ENCODE measurements around the gene TACC2. TPM values are rescaled to one million over a fixed set of nuclear protein-coding genes. Genes with fewer than 3 reads are reported as not detected.

The TACC2 gene
- total RNA-seq, 1 donor from 2014 or later = 22.0 TPM

DNA sequence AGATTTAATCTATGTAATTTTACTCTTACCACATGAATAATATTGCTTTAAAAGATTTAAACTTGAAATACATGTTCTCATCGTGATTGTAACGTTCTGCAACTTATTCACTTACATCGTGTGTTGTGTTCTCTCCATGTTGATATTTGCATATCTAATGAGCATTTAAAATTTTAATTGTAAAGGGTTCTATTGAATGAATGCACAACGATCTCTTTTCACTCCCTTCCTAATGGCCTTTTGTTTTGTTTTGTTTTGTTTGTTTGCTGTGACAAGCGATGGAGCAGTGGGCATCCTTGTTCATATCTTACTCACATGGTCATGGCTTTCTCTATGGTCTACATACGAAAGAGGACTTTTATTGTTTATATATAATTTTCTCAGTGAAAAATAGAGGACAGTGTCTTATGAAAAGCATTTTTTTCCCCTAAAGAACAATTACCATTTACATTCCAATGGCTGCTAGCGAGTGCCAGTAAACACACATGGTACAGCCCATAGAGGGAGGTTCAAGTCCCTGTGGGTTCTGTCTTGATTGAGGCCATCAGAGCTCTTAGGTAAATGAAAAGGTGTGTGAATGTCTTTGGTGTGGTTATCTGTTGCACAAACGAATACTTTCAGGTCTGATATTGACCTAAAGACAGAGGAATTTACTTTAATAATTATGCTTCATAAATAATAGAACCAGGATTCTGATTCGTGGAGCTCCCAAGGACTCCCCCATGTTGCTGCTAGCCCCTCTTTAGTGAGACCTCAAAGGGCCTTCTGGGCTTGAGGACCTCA lies 314.5 kb downstream of the TACC2 start:
- no peak overlapping the region for H2AFZ ChIP-seq (ENCODE audit: low read depth, low read length)
- TF ChIP-seq CTCF (IDR thresholded peaks at IDR 0.05; ENCODE audit: insufficient read depth, low read depth, low read length) (no peak), EZH2 (IDR thresholded peaks at IDR 0.05; ENCODE audit: insufficient read depth, low read length) (no peak)
- H3K36me3 ChIP-seq (ENCODE audit: insufficient read depth, low read length) = no peaks in the 10 kb centered on the region
- H3K4me2 ChIP-seq (ENCODE audit: low read length) = no peak overlapping the region
- no peaks in the 10 kb centered on the region for H3K79me2 ChIP-seq (ENCODE audit: insufficient read depth, low read length)
- no peak for FAIRE-seq
- no peaks in the 10 kb centered on the region for H3K9me3 ChIP-seq (ENCODE audit: insufficient read depth, low read depth, low read length)
- H3K36me3 Mint-ChIP-seq (ENCODE audit: low read depth, unreplicated experiment) = peaks cover 3% of the 10 kb centered on the region
- H3K27me3 Mint-ChIP-seq (ENCODE audit: low read depth, unreplicated experiment) = no peaks in the 10 kb centered on the region
- peaks cover 21% of the 10 kb centered on the region for H3K4me1 Mint-ChIP-seq (ENCODE audit: low read depth, unreplicated experiment)
- H3K27me3 ChIP-seq (ENCODE audit: insufficient read depth, low read length) = no peaks in the 10 kb centered on the region
- H4K20me1 ChIP-seq (ENCODE audit: insufficient read depth, low read length) = no peaks in the 10 kb centered on the region
- no peak overlapping the region for H3K4me3 ChIP-seq (ENCODE audit: insufficient read depth, low read depth, low read length)
- no peak overlapping the region for H3K27ac ChIP-seq (ENCODE audit: low read depth, low read length)
- no peak for DNase-seq (ENCODE audit: low read depth)
- peaks cover 9% of the 10 kb centered on the region for H3K9me3 Mint-ChIP-seq (ENCODE audit: unreplicated experiment)
- H3K4me1 ChIP-seq (ENCODE audit: insufficient read depth, low read length) = peaks cover 28% of the 10 kb centered on the region
- H3K9ac ChIP-seq (ENCODE audit: low read length) = no peak overlapping the region
- H3K4me3 Mint-ChIP-seq (ENCODE audit: unreplicated experiment) = no peak overlapping the region
- no peak overlapping the region for H3K27ac Mint-ChIP-seq (ENCODE audit: unreplicated experiment)

Other genes starting within 250 kb of the TACC2 start
- 21.1 and 22.6 TPM in 2 replicates for gene ATE1, start 61.1 kb upstream of the TACC2 start, total RNA-seq
- 9.5 and 13.1 TPM in 2 replicates for gene NSMCE4A, start 13.9 kb upstream of the TACC2 start, total RNA-seq

All from astrocyte (in vitro differentiated cells and primary cell).